Common myeloid progenitor, CD34-positive (primary cell): Measurements from ENCODE around the gene ANKRD44.

ENCODE experiments used
- CTCF ChIA-PET: fragments of 350-600 bp; sonication (Branson Sonifier 250); formaldehyde crosslinking; loops from one replicate; lab custom pipeline; 2021; ENCODE audit warnings: antibody characterized with exemption; lab: Charles Lee
- POLR2A ChIA-PET: fragments of 350-600 bp; sonication (Branson Sonifier 250); formaldehyde crosslinking; loops from one replicate; lab custom pipeline; 2021; ENCODE audit warnings: antibody characterized with exemption; lab: Charles Lee
- DNase-seq, 3 donors: peaks; one replicate each; pipeline versions ENCODE4 v3.0.0 to v3.0.0-alpha.2; 2013
- H3K27ac ChIP-seq, 2 experiments: 1 replicate in 1 of 2; 2 replicates in 1 of 2; pipeline ENCODE4 v1.7.0; 2013; ENCODE audit warnings: inconsistent platforms in 2 of 2, low read length in 2 of 2, mild to moderate bottlenecking in 2 of 2, low read depth in 1 of 2, moderate library complexity in 1 of 2; ENCODE audit not compliant: severe bottlenecking in 2 of 2, insufficient read depth in 1 of 2, poor library complexity in 1 of 2
- H3K27me3 ChIP-seq, 5 experiments: replicated peaks in 2 of 5; 1 replicate in 3 of 5; 2 replicates in 2 of 5; pipeline versions ENCODE4 v1.6.1 to v1.7.0; 2013; ENCODE audit warnings: low read length in 4 of 5, mild to moderate bottlenecking in 2 of 5, moderate library complexity in 2 of 5, inconsistent platforms in 1 of 5; ENCODE audit not compliant: insufficient read depth in 5 of 5, control insufficient read depth in 4 of 5
- H3K36me3 ChIP-seq, 4 experiments: 1 replicate in 2 of 4; 2 replicates in 2 of 4; pipeline versions ENCODE4 v1.6.1 to v1.7.0; 2013; ENCODE audit warnings: low read length in 3 of 4, control low read depth in 1 of 4, mild to moderate bottlenecking in 1 of 4; ENCODE audit not compliant: control insufficient read depth in 4 of 4, insufficient read depth in 4 of 4
- H3K4me1 ChIP-seq, 4 experiments: 1 replicate in 3 of 4; 2 replicates in 1 of 4; pipeline versions ENCODE4 v1.6.1 to v1.7.1; 2013; ENCODE audit warnings: low read length in 3 of 4, mild to moderate bottlenecking in 3 of 4, control low read depth in 1 of 4, inconsistent platforms in 1 of 4, moderate library complexity in 1 of 4; ENCODE audit not compliant: control insufficient read depth in 4 of 4, insufficient read depth in 4 of 4; ENCODE audit errors: control extremely low read depth in 1 of 4
- H3K4me3 ChIP-seq, 7 experiments: 1 replicate in 4 of 7; 2 replicates in 3 of 7; pipeline versions ENCODE4 v1.5.1 to v1.7.0; 2013; ENCODE audit warnings: mild to moderate bottlenecking in 7 of 7, low read length in 6 of 7, moderate library complexity in 6 of 7, inconsistent platforms in 2 of 7, low read depth in 2 of 7, control low read depth in 1 of 7; ENCODE audit not compliant: insufficient read depth in 4 of 7, control insufficient read depth in 1 of 7; ENCODE audit errors: extremely low read depth in 1 of 7
- H3K9me3 ChIP-seq, 5 experiments: 1 replicate in 4 of 5; 2 replicates in 1 of 5; pipeline versions ENCODE4 v1.6.1 to v1.7.1; 2013; ENCODE audit warnings: low read length in 4 of 5, mild to moderate bottlenecking in 2 of 5, inconsistent platforms in 1 of 5, low read depth in 1 of 5, moderate library complexity in 1 of 5; ENCODE audit not compliant: control insufficient read depth in 4 of 5, insufficient read depth in 2 of 5; ENCODE audit errors: control extremely low read depth in 1 of 5
- WGBS: methylation state at CpG from one replicate; pipeline ENCODE4 v1.1.5; 2013; ENCODE audit not compliant: insufficient coverage; 5-methylcytosine and 5-hydroxymethylcytosine counted together

The ANKRD44 gene

DNA sequence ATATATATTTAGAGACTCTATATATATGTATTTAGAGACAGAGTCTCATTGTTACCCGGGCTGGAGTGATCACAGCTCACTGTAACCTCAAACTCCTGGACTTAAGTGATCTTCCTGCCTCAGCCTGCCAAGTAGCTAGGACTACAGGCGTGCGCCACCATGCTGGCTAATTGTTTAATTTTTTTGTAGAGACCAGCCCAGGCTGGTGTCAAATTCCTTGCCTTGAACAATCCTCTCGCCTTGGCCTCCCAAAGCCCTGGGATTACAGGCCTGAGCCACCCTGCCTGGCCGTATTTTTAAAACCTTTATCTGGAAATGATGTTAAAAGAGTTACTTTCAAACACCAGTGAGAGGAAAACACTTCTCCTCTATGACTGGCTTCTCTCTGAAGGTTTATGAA, 353.1 kb downstream of the ANKRD44 start:
- Histone ChIP-seq H3K27me3 (no peaks in the 10 kb centered on the region), H3K27ac (no peak overlapping the region), H3K4me3 (no peak overlapping the region), H3K4me1 (no peaks in the 10 kb centered on the region), H3K9me3 (no peaks in the 10 kb centered on the region), H3K36me3 (no peaks in the 10 kb centered on the region)
- POLR2A ChIA-PET: no interaction called here
- no peak for DNase-seq
- CTCF ChIA-PET: interaction anchor here (2.1 kb wide), 1 partner anchor 207 kb away, joined by 4 read pairs; no protein-coding TSS in a partner anchor
- 100% methylated on average over 3 of the region's 5 CpGs for WGBS

DNA sequence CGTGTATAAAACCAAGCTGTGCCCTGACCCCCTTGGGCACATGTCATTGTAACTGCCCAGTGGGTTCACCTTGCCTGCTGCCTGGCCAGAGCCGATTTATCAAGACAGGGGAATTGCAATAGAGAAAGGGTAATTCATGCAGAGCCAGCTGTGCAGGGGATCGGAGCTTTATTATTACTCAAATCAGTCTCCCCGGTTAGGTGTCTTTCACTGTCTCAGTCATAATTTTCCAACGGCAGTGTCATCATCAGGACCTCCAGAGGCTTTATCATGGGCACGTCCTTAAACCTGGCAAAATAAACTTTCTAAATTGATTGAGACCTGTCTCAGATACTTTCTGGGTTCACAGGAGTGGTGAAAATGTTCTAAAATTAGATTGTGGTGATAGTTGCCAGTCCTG, 354.5 kb downstream of the ANKRD44 start:
- no peaks in the 10 kb centered on the region for H3K4me1 ChIP-seq
- 96% methylated on average over 3 of the region's 6 CpGs for WGBS
- H3K27ac ChIP-seq: no peak overlapping the region
- H3K9me3 ChIP-seq: no peaks in the 10 kb centered on the region
- CTCF ChIA-PET: interaction anchor here (2.1 kb wide), 1 partner anchor 205 kb away, joined by 4 read pairs; no protein-coding TSS in a partner anchor
- H3K36me3 ChIP-seq: no peaks in the 10 kb centered on the region
- POLR2A ChIA-PET: interaction anchor here (0.5 kb wide), 1 partner anchor 435 kb away, joined by 3 read pairs; no protein-coding TSS in a partner anchor
- no peaks in the 10 kb centered on the region for H3K27me3 ChIP-seq
- DNase-seq: no peak
- H3K4me3 ChIP-seq: no peak overlapping the region

GRCh38 chr2:196955036-196955435, 355.5 kb downstream of the ANKRD44 start:
- Histone ChIP-seq H3K9me3 (no peaks in the 10 kb centered on the region), H3K27ac (no peak overlapping the region), H3K4me1 (peaks cover 0 to 3% (median 0%) of the 10 kb centered on the region in 4 experiments), H3K4me3 (no peak overlapping the region), H3K36me3 (no peaks in the 10 kb centered on the region), H3K27me3 (no peaks in the 10 kb centered on the region)
- no peak for DNase-seq
- WGBS: no CpG with 5 or more reads among the region's 3 CpGs
- POLR2A ChIA-PET: no interaction called here
- CTCF ChIA-PET: interaction anchor here (0.8 to 1.1 kb wide), 2 partner anchors 10 to 28 kb away, joined by 3 read pairs; no protein-coding TSS in a partner anchor

GRCh38 chr2:196954001-196954400, 356.6 kb downstream of the ANKRD44 start:
- no peak overlapping the region for H3K27ac ChIP-seq
- CTCF ChIA-PET: no interaction called here
- no peaks in the 10 kb centered on the region for H3K9me3 ChIP-seq
- H3K4me3 ChIP-seq: no peak overlapping the region
- H3K4me1 ChIP-seq: peaks cover 0 to 3% (median 0%) of the 10 kb centered on the region in 4 experiments
- H3K27me3 ChIP-seq: no peaks in the 10 kb centered on the region
- no peaks in the 10 kb centered on the region for H3K36me3 ChIP-seq
- WGBS: 98% methylated on average over 5 of the region's 5 CpGs
- POLR2A ChIA-PET: interaction anchor here (0.6 kb wide), 1 partner anchor 249 kb away, joined by 3 read pairs; no protein-coding TSS in a partner anchor
- no peak for DNase-seq

DNA sequence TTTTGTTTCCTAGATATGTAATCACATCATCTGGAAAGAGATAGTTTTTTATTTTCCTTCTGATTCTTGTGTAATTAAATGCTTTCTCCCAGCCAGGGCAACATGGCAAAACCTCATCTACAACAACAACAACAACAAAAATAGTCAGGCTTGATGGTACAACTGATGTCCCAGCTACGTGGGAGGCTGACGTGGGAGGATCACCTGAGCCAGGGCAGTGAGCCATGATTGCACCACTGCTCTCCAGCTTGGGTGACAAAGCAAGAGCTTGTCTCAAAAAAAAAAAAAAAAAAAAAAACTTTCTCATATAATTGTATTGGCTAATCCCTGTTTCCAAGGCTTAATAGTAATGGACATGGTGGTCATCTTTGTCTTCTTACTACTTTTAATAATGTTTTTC, 357.6 kb downstream of the ANKRD44 start:
- Histone ChIP-seq H3K27ac (no peak overlapping the region), H3K4me1 (peaks cover 0 to 3% (median 0%) of the 10 kb centered on the region in 4 experiments), H3K27me3 (no peaks in the 10 kb centered on the region), H3K9me3 (no peaks in the 10 kb centered on the region), H3K4me3 (no peak overlapping the region), H3K36me3 (no peaks in the 10 kb centered on the region)
- CTCF ChIA-PET: interaction anchor here (0.5 kb wide), 1 partner anchor 425 kb away, joined by 4 read pairs; no protein-coding TSS in a partner anchor
- POLR2A ChIA-PET: no interaction called here
- DNase-seq: no peak
- 100% methylated on average over 1 of the region's 2 CpGs for WGBS

- Histone ChIP-seq H3K4me1 (peaks cover 0 to 3% (median 0%) of the 10 kb centered on the region in 4 experiments), H3K27ac (no peak overlapping the region), H3K4me3 (no peak overlapping the region), H3K9me3 (no peaks in the 10 kb centered on the region), H3K36me3 (no peaks in the 10 kb centered on the region), H3K27me3 (no peaks in the 10 kb centered on the region)
- ChIA-PET CTCF (no interaction called here), POLR2A (no interaction called here)
- DNase-seq: no peak
- WGBS: 100% methylated on average over 1 of the region's 2 CpGs
Observed at GRCh38 chr2:196951973-196952372, 358.6 kb downstream of the ANKRD44 start.

GRCh38 chr2:196949116-196949515, 361.5 kb downstream of the ANKRD44 start:
- ChIA-PET CTCF (no interaction called here), POLR2A (no interaction called here)
- Histone ChIP-seq H3K27me3 (no peaks in the 10 kb centered on the region), H3K4me3 (no peak overlapping the region), H3K4me1 (peaks cover 0 to 3% (median 0%) of the 10 kb centered on the region in 4 experiments), H3K27ac (no peak overlapping the region), H3K36me3 (no peaks in the 10 kb centered on the region), H3K9me3 (no peaks in the 10 kb centered on the region)
- WGBS: 60% methylated on average over 3 of the region's 5 CpGs
- no peak for DNase-seq
